ENCODE data around the gene ZMYND10. TPM values are rescaled to one million over a fixed set of nuclear protein-coding genes. Genes with fewer than 3 reads are reported as not detected.

Gene ZMYND10
- total RNA-seq, 1 experiment from 2014 or later, result 1.3 TPM

GRCh38 chr3:50294089-50294488 lies 51.4 kb downstream of the ZMYND10 start:
- H3K79me2 ChIP-seq (ENCODE audit: low read length), result peaks cover 31% of the 10 kb centered on the region

DNA sequence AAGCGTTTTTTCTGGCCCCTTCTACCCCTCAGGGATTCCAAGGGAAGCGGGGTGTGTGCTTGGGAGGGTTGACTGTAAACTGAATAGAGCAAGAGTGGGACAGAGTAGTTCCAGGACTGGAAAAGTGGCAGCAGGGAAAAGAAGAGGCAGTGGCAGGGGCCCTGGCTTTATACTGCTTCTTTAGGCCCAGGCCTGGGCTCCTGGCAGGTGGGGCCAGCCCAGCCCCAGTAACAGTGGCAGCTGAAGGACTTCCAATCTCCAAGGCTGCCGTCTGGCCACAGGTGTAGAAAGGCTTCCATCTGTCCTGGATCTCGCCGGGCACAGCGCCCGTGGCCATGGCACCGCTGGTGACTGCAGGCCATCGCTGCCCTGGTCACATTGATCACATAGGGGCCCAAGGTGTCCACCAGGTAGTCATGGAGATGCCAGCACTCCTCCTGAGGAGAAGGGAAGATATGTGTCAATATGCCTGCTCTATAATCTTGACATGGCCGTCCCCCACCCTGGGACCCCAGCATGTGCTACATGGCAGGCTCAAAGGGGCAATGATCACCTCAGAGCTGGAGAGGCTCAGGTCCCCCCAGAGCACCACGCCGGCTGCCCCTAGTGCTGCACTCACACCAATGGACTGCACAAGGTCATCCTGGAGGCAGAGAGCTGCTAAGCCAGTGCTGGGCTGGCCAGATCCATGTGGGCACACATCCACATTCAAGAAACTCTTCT lies 52.3 kb downstream of the ZMYND10 start:
- Histone ChIP-seq H3K36me3 (ENCODE audit: insufficient read depth, low read length) (peaks cover 19% of the 10 kb centered on the region; the same call in 1 of the 2 replicates), H3K79me2 (ENCODE audit: low read length) (peaks cover 27% of the 10 kb centered on the region), H3K4me2 (ENCODE audit: low read depth, low read length, poor library complexity, severe bottlenecking) (peak overlapping the region; percentile 81), H3K27ac (ENCODE audit: low read length) (peak overlapping the region; percentile 60), H3K9me2 (replicated peaks; ENCODE audit: insufficient read depth, low read length) (no peaks in the 10 kb centered on the region), H2AFZ (ENCODE audit: low read length) (no peak overlapping the region), H3K4me1 (ENCODE audit: low read length) (peaks cover 24% of the 10 kb centered on the region), H3K9ac (ENCODE audit: low read length) (peak overlapping the region; percentile 97), H3K4me3 (ENCODE audit: low read length) (peak overlapping the region; percentile 99), H3K27me3 (ENCODE audit: low read length) (no peaks in the 10 kb centered on the region), H3K9me3 (ENCODE audit: low read length) (no peaks in the 10 kb centered on the region), H4K20me1 (ENCODE audit: insufficient read depth, low read depth, low read length) (no peaks in the 10 kb centered on the region)
- DNase-seq, result no peak

More at GRCh38 chr3:50294089-50294488, 51.4 kb downstream of the ZMYND10 start:
- Histone ChIP-seq H3K27ac (ENCODE audit: low read length) (no peak overlapping the region), H3K9ac (ENCODE audit: low read length) (no peak overlapping the region), H3K9me3 (ENCODE audit: low read length) (no peaks in the 10 kb centered on the region), H3K27me3 (ENCODE audit: low read length) (no peaks in the 10 kb centered on the region), H3K4me1 (ENCODE audit: low read length) (peaks cover 28% of the 10 kb centered on the region), H4K20me1 (ENCODE audit: insufficient read depth, low read depth, low read length) (no peaks in the 10 kb centered on the region), H3K9me2 (replicated peaks; ENCODE audit: insufficient read depth, low read length) (no peaks in the 10 kb centered on the region), H3K36me3 (ENCODE audit: insufficient read depth, low read length) (peaks cover 12% of the 10 kb centered on the region; the same call in 1 of the 2 replicates), H3K4me2 (ENCODE audit: low read depth, low read length, poor library complexity, severe bottlenecking) (no peak overlapping the region), H2AFZ (ENCODE audit: low read length) (no peak overlapping the region), H3K4me3 (ENCODE audit: low read length) (no peak overlapping the region)
- DNase-seq, result no peak

DNA sequence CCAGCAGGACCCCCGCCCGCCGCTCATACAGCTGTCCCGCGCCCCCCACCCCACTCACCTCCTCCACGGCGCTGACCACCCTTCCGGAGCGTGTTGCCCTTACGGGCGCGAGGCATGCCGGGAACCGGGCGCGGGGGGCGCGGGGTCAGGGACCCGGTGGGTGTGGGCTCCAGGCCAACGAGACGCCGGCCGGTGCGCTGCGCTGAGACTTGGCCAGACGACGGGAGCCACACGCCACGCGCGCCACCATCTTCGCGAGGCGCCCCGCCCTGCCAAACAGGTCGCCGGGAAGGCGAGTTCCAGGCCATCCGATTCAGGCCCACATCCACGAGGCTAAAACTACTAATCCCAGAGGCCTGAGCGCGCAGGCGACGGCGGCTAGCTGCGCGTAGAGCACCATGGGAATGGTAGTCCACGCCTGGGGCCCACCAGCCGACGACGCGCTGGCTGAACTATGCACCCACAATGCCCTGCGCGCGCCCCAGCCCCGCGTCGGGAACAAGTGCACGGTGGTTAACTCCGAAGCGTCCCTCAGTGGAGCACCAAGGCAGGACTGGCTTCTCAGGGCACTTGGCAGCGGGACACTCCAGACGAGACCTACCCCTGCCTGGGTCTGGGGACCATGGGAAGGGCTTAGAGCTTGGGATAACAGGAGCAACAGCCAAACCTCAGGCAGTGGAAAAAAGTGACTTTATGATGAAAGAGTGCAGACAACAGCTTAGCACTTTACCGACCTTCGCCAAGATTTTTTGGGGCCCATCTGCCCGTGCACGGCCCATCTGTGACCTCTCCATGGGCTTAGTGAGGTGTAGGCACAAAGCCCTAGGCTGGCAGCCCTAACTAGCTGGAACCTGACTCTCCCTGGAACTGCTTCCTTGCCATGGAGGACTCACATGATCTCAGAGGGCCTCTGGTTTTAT lies 53.1 kb downstream of the ZMYND10 start, which contains the start of gene IFRD2:
IFRD2 (minus strand) TSS at position 271 of the 920 bp plus-strand sequence; CDS start at position 116, 155 bp downstream.
- peak; percentile 98 for DNase-seq
- no peaks in the 10 kb centered on the region for H3K9me2 ChIP-seq (replicated peaks; ENCODE audit: insufficient read depth, low read length)
- H3K9me3 ChIP-seq (ENCODE audit: low read length), result no peaks in the 10 kb centered on the region
- H3K36me3 ChIP-seq (ENCODE audit: insufficient read depth, low read length), result peaks cover 20% of the 10 kb centered on the region; the same call in 1 of the 2 replicates
- peak within 1 kb of the TSS; percentile 97 for H3K9ac ChIP-seq (ENCODE audit: low read length)
- no peaks in the 10 kb centered on the region for H3K27me3 ChIP-seq (ENCODE audit: low read length)
- peak within 1 kb of the TSS; percentile 97 for H3K4me2 ChIP-seq (ENCODE audit: low read depth, low read length, poor library complexity, severe bottlenecking)
- peak within 1 kb of the TSS; percentile 52; the same call in 1 of the 2 replicates for H2AFZ ChIP-seq (ENCODE audit: low read length)
- H3K79me2 ChIP-seq (ENCODE audit: low read length), result peaks cover 24% of the 10 kb centered on the region
- H3K4me1 ChIP-seq (ENCODE audit: low read length), result peaks cover 18% of the 10 kb centered on the region
- peak within 1 kb of the TSS; percentile 99 for H3K4me3 ChIP-seq (ENCODE audit: low read length)
- 0 out of 2 replicates have a peak, but pooled peaks cover 1% of the 10 kb centered on the region for H4K20me1 ChIP-seq (ENCODE audit: insufficient read depth, low read depth, low read length)
- peak within 1 kb of the TSS; percentile 60 for H3K27ac ChIP-seq (ENCODE audit: low read length)

Other genes with a start within 250 kb of the ZMYND10 start
- gene SEMA3F, start 190.4 kb downstream of the ZMYND10 start, total RNA-seq (2014; rRNA removed; shearing (Covaris generic); ENCODE audit: low replicate concordance), result not detected in 2 replicates
- not detected in 2 replicates for gene GNAT1, start 154.1 kb downstream of the ZMYND10 start, total RNA-seq (2014; rRNA removed; shearing (Covaris generic); ENCODE audit: low replicate concordance)
- gene SLC38A3, start 140.5 kb downstream of the ZMYND10 start, total RNA-seq (2014; rRNA removed; shearing (Covaris generic); ENCODE audit: low replicate concordance), result not detected in 2 replicates
- 151 and 174 TPM in 2 replicates for gene GNAI2, start 109.5 kb downstream of the ZMYND10 start, total RNA-seq (2014; rRNA removed; shearing (Covaris generic); ENCODE audit: low replicate concordance)
- gene SEMA3B, start 76.6 kb downstream of the ZMYND10 start, total RNA-seq (2014; rRNA removed; shearing (Covaris generic); ENCODE audit: low replicate concordance), result 0.15 and 0.29 TPM in 2 replicates
- gene LSMEM2, start 66.6 kb downstream of the ZMYND10 start, total RNA-seq (2014; rRNA removed; shearing (Covaris generic); ENCODE audit: low replicate concordance), result 0.14 TPM in 1 of 2 replicates, not detected in the other
- gene IFRD2, start 53.3 kb downstream of the ZMYND10 start, total RNA-seq (2014; rRNA removed; shearing (Covaris generic); ENCODE audit: low replicate concordance), result 75.2 and 82.1 TPM in 2 replicates
- 9.3 and 17.2 TPM in 2 replicates for gene HYAL3, start 46.3 kb downstream of the ZMYND10 start, total RNA-seq (2014; rRNA removed; shearing (Covaris generic); ENCODE audit: low replicate concordance)
- 18.1 and 20.3 TPM in 2 replicates for gene NAA80, start 46.3 kb downstream of the ZMYND10 start, total RNA-seq (2014; rRNA removed; shearing (Covaris generic); ENCODE audit: low replicate concordance)
- gene HYAL1, start 42.2 kb downstream of the ZMYND10 start, total RNA-seq (2014; rRNA removed; shearing (Covaris generic); ENCODE audit: low replicate concordance), result 0.14 and 0.71 TPM in 2 replicates
- 12.8 and 22.5 TPM in 2 replicates for gene HYAL2, start 23.0 kb downstream of the ZMYND10 start, total RNA-seq (2014; rRNA removed; shearing (Covaris generic); ENCODE audit: low replicate concordance)
- gene TUSC2, start 17.5 kb downstream of the ZMYND10 start, total RNA-seq (2014; rRNA removed; shearing (Covaris generic); ENCODE audit: low replicate concordance), result 38.1 and 49.6 TPM in 2 replicates
- gene RASSF1, start 4.9 kb downstream of the ZMYND10 start, total RNA-seq (2014; rRNA removed; shearing (Covaris generic); ENCODE audit: low replicate concordance), result 33.3 and 69.4 TPM in 2 replicates
- gene NPRL2, start 5.0 kb upstream of the ZMYND10 start, total RNA-seq (2014; rRNA removed; shearing (Covaris generic); ENCODE audit: low replicate concordance), result 51.2 and 71.1 TPM in 2 replicates
- 32.5 and 35.0 TPM in 2 replicates for gene CYB561D2, start 5.1 kb upstream of the ZMYND10 start, total RNA-seq (2014; rRNA removed; shearing (Covaris generic); ENCODE audit: low replicate concordance)
- 13.8 and 25.8 TPM in 2 replicates for gene TMEM115, start 13.8 kb upstream of the ZMYND10 start, total RNA-seq (2014; rRNA removed; shearing (Covaris generic); ENCODE audit: low replicate concordance)
- not detected in 2 replicates for gene CACNA2D2, start 157.9 kb upstream of the ZMYND10 start, total RNA-seq (2014; rRNA removed; shearing (Covaris generic); ENCODE audit: low replicate concordance)
- gene C3orf18, start 222.0 kb upstream of the ZMYND10 start, total RNA-seq (2014; rRNA removed; shearing (Covaris generic); ENCODE audit: low replicate concordance), result 0.15 and 3.3 TPM in 2 replicates
- 10.9 and 17.0 TPM in 2 replicates for gene HEMK1, start 223.8 kb upstream of the ZMYND10 start, total RNA-seq (2014; rRNA removed; shearing (Covaris generic); ENCODE audit: low replicate concordance)

Data from Karpas-422 (cell line).